ENCODE data around the gene PCSK4. TPM values are rescaled to one million over a fixed set of nuclear protein-coding genes. Genes with fewer than 3 reads are reported as not detected.

Gene PCSK4
- total RNA-seq, 1 experiment from 2014 or later, result 11.1 TPM

GRCh38 chr19:1473085-1473851, 16.9 kb downstream of the PCSK4 start:
- Histone ChIP-seq H3K4me1 (ENCODE audit: control insufficient read depth in 1 of 2, insufficient read depth in 2 of 2, low read length in 2 of 2) (peaks cover 23 to 47% of the 10 kb centered on the region in 2 experiments), H2AFZ (ENCODE audit: low read depth, low read length, poor library complexity, severe bottlenecking) (no peak overlapping the region), H4K20me1 (ENCODE audit: insufficient read depth) (no peaks in the 10 kb centered on the region), H3K9ac (ENCODE audit: low read length) (no peak overlapping the region), H3K27me3 (ENCODE audit: insufficient read depth, low read length) (no peaks in the 10 kb centered on the region), H3K27ac (ENCODE audit: low read depth, low read length) (peak overlapping the region; percentile 14; the same call in 1 of the 2 replicates), H3K36me3 (ENCODE audit: control insufficient read depth in 1 of 2, insufficient read depth in 2 of 2, low read length in 2 of 2) (peaks cover 3 to 5% of the 10 kb centered on the region in 2 experiments; a peak in 2 of 4 replicates), H3K9me3 (ENCODE audit: control insufficient read depth in 1 of 2, insufficient read depth in 1 of 2, low read depth in 1 of 2, low read length in 2 of 2) (no peaks in the 10 kb centered on the region), H3K79me2 (ENCODE audit: insufficient read depth, low read length) (peaks cover 33% of the 10 kb centered on the region), H3K9me2 (ENCODE audit: insufficient read depth) (no peaks in the 10 kb centered on the region), H3K4me2 (ENCODE audit: low read length) (no peak overlapping the region), H3K4me3 (replicated peaks in 1 of 2; ENCODE audit: low read depth in 1 of 2, low read length in 2 of 2) (no peak overlapping the region)
- intact Hi-C loops (cut with micrococcal nuclease), result no loop called here
- ATAC-seq, result no peak
- no TSS peak for BruUV-seq (replicated peaks)
- TF ChIP-seq SIN3A (IDR thresholded peaks at IDR 0.05; ENCODE audit: low read depth) (no peak), POLR2A (IDR thresholded peaks at IDR 0.05; ENCODE audit: borderline replicate concordance, extremely low read depth, insufficient read depth, insufficient read length) (peak; percentile 33)
- POLR2A ChIA-PET, result interaction anchor here (1.3 to 1.7 kb wide), 3 partner anchors 18 to 338 kb away, joined by 3 to 5 read pairs (median 3); no protein-coding TSS in a partner anchor
- no peak for DNase-seq (ENCODE audit: low read depth, low spot score)
- RAD21 ChIA-PET (ENCODE audit: low non-redundant PET in 1 of 2, low total read pairs in 2 of 2, uncharacterized antibody in 2 of 2, unreplicated experiment in 2 of 2), result interaction anchor here in 1 of 2 experiments (0.5 kb wide), 1 partner anchor 15 kb away, joined by 3 read pairs; no protein-coding TSS in a partner anchor
- CTCF ChIA-PET, result no interaction called here

- RAD21 ChIA-PET (ENCODE audit: low non-redundant PET in 1 of 2, low total read pairs in 2 of 2, uncharacterized antibody in 2 of 2, unreplicated experiment in 2 of 2), result interaction anchor here (0.5 to 0.7 kb wide), 2 partner anchors 15 to 63 kb away, joined by 3 read pairs; no protein-coding TSS in a partner anchor
These were observed 17.7 kb downstream of the PCSK4 start for GRCh38 chr19:1472231-1473084.

More at GRCh38 chr19:1472231-1473084, 17.7 kb downstream of the PCSK4 start:
- H4K20me1 ChIP-seq (ENCODE audit: insufficient read depth), result no peaks in the 10 kb centered on the region
- no peaks in the 10 kb centered on the region for H3K9me3 ChIP-seq (ENCODE audit: control insufficient read depth in 1 of 2, insufficient read depth in 1 of 2, low read depth in 1 of 2, low read length in 2 of 2)
- peaks cover 30% of the 10 kb centered on the region for H3K79me2 ChIP-seq (ENCODE audit: insufficient read depth, low read length)
- TF ChIP-seq EZH2 (IDR thresholded peaks at IDR 0.05) (no peak), RAD21 (IDR thresholded peaks at IDR 0.05; ENCODE audit: low read depth) (no peak), POLR2A (IDR thresholded peaks at IDR 0.05; ENCODE audit: borderline replicate concordance, extremely low read depth, insufficient read depth, insufficient read length) (no peak)
- peaks cover 3 to 4% of the 10 kb centered on the region in 2 experiments; a peak in 2 of 4 replicates for H3K36me3 ChIP-seq (ENCODE audit: control insufficient read depth in 1 of 2, insufficient read depth in 2 of 2, low read length in 2 of 2)
- DNase-seq (ENCODE audit: low read depth, low spot score) (no peak), ATAC-seq (no peak)
- H3K4me1 ChIP-seq (ENCODE audit: control insufficient read depth in 1 of 2, insufficient read depth in 2 of 2, low read length in 2 of 2), result peaks cover 20 to 44% of the 10 kb centered on the region in 2 experiments
- CTCF ChIA-PET, result interaction anchor here (1.1 to 1.7 kb wide), 2 partner anchors 28 to 157 kb away, joined by 3 to 7 read pairs; no protein-coding TSS in a partner anchor
- no peak overlapping the region for H2AFZ ChIP-seq (ENCODE audit: low read depth, low read length, poor library complexity, severe bottlenecking)
- no TSS peak for BruUV-seq (replicated peaks)
- no peaks in the 10 kb centered on the region for H3K9me2 ChIP-seq (ENCODE audit: insufficient read depth)
- H3K9ac ChIP-seq (ENCODE audit: low read length), result no peak overlapping the region
- intact Hi-C loops (cut with micrococcal nuclease), result no loop called here
- H3K27ac ChIP-seq (ENCODE audit: low read depth, low read length), result no peak overlapping the region; the same call in 1 of the 2 replicates
- no peaks in the 10 kb centered on the region for H3K27me3 ChIP-seq (ENCODE audit: insufficient read depth, low read length)
- POLR2A ChIA-PET, result interaction anchor here (1.0 to 2.4 kb wide), 5 partner anchors 17 to 339 kb away, joined by 3 to 8 read pairs (median 5); partner anchors contain the start of gene REEP6
- 0 out of 2 replicates have a peak overlapping the region, but pooled peaks have one; percentile 96 for H3K4me2 ChIP-seq (ENCODE audit: low read length)
- no peak overlapping the region for H3K4me3 ChIP-seq (replicated peaks in 1 of 2; ENCODE audit: low read depth in 1 of 2, low read length in 2 of 2)
